Measurements from ENCODE around the gene MICA. TPM values are rescaled to one million over a fixed set of nuclear protein-coding genes. Genes with fewer than 3 reads are reported as not detected.
"Not testable (repeated sequence)": the region's sequence is repeated elsewhere in the genome, so short reads cannot be mapped to it uniquely, and the experiment has no call there.

MICA gene
- total RNA-seq, 4 donors from 2014 or later: 13.7 to 18.0 (median 16.6) TPM

GRCh38 chr6:31400467-31401289, 2.7 kb upstream of the MICA start:
- no peak for ATAC-seq (ENCODE audit: low FRiP score)
- DNase-seq (ENCODE audit: low spot score): peak; percentile 63
- TF ChIP-seq CTCF (IDR thresholded peaks at IDR 0.05): no peak

GRCh38 chr6:31401403-31401802, 2.0 kb upstream of the MICA start:
- peak; percentile 35 for ATAC-seq (ENCODE audit: low FRiP score)
- no peak for TF ChIP-seq CTCF (IDR thresholded peaks at IDR 0.05)
- no peak for DNase-seq (ENCODE audit: low spot score)

- TF ChIP-seq CTCF (IDR thresholded peaks at IDR 0.05): no peak
- no peak for DNase-seq (ENCODE audit: low spot score)
- peak; percentile 0 for ATAC-seq (ENCODE audit: low FRiP score)
These were observed 792 bp upstream of the MICA start for GRCh38 chr6:31402324-31403282.

GRCh38 chr6:31404061-31404364, 618 bp downstream of the MICA start:
- DNase-seq (ENCODE audit: low spot score): not testable (repeated sequence)

GRCh38 chr6:31405996-31406395, 2.6 kb downstream of the MICA start:
- no peak for TF ChIP-seq CTCF (IDR thresholded peaks at IDR 0.05)
- ATAC-seq (ENCODE audit: low FRiP score): no peak
- DNase-seq (ENCODE audit: low spot score): no peak

More at GRCh38 chr6:31404061-31404364, 618 bp downstream of the MICA start:
- not testable (repeated sequence) for ATAC-seq (ENCODE audit: low FRiP score)

GRCh38 chr6:31407699-31408098, 4.3 kb downstream of the MICA start:
- no peak for ATAC-seq (ENCODE audit: low FRiP score)
- TF ChIP-seq CTCF (IDR thresholded peaks at IDR 0.05): no peak
- no peak for DNase-seq (ENCODE audit: low spot score)

GRCh38 chr6:31412506-31412905, 9.1 kb downstream of the MICA start:
- ATAC-seq (ENCODE audit: low FRiP score) (no peak), DNase-seq (ENCODE audit: low spot score) (no peak)
- no peak for TF ChIP-seq CTCF (IDR thresholded peaks at IDR 0.05)

GRCh38 chr6:31414148-31414770, 10.9 kb downstream of the MICA start:
- not testable (repeated sequence) for ATAC-seq (ENCODE audit: low FRiP score); DNase-seq (ENCODE audit: low spot score)

All from omental fat pad (tissue), 4 donors.